ENCODE measurements around the gene FHIT.

Gene FHIT

GRCh38 chr3:60867200-60867599 lies 384.1 kb downstream of the FHIT start:
- no peak for DNase-seq (ENCODE audit: low read depth in 2 of 3, low spot score in 1 of 3)

DNA sequence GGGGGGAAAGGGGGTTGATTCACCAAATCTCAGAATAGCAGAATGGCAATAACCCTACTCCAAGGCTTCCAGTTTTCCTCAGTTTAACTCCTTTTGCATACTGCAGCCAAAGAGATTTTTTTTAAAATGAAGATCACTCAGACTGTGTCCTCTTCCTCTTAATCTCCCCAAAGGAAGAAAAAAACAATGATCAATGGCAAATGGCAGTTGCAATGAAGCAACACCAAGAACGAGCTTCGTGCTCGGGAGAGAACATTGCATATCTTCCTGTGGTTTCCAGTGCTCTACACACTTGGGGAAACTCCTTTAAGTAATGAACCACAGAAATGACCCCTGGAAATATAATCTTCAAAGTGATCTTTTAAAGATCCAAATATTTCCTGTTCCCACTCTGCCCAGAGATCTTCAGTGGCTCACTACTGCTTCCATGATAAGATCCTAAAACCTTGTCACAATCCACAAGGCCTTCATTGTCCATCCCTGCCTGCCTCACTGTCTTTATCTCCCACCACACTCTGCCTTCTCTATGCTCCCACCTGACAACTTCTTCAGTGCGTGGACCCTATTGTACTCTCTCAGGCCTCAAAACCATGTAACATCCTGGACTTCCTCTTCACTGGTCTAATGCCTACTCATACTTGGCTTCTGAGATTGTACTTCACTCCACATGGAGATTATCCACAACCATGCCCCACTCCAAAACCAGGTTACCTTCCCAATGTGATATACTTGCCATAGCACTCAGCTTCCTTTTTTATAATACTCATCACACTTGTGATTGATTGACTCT lies 394.8 kb downstream of the FHIT start:
- no peak for DNase-seq (ENCODE audit: low read depth in 2 of 3, low spot score in 1 of 3)

DNA sequence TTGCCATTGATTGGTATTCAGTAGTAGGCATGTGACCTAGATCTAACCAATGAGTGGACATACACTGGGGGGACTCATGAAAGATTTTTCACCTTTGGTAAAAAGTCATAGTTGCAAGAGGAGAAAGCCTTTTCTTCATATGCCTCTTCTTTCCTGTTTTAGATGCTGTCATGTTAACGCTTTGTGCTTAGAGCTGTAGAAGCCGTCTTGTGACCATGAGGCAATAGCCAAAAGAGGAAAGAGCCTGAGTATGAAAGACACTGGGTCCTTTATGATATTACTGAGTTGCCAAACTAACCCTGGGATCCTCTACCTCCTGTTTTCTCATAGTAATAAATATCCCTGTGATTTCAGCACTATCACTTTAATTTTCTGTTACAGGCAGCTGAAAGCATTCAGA lies 396.0 kb downstream of the FHIT start:
- DNase-seq (ENCODE audit: low read depth in 2 of 3, low spot score in 1 of 3): no peak

DNA sequence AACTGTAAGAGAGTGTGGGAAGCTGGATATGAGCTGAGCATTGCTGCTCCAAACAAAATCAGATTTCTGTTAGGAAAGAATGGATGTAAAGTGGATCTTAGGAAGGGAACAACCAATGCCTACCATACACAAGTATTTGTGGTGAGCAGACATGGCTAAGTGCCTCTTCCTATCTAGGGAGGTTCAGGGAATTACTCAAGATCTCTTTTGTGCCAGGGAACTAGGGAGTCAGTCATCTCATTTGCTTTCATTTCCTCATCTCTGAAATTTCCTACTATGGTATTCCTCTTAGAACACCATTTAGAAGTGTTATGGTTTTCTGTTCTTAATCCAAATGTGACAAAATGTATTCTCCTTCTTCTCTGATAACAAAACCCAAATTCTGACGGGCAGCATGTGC lies 396.5 kb downstream of the FHIT start:
- no peak for DNase-seq (ENCODE audit: low read depth in 2 of 3, low spot score in 1 of 3)

GRCh38 chr3:60847791-60848190 lies 403.5 kb downstream of the FHIT start:
- no peak for DNase-seq (ENCODE audit: low read depth in 2 of 3, low spot score in 1 of 3)

- DNase-seq (ENCODE audit: low read depth in 2 of 3, low spot score in 1 of 3): no peak
Measured at GRCh38 chr3:60844256-60844655, 407.0 kb downstream of the FHIT start.

DNA sequence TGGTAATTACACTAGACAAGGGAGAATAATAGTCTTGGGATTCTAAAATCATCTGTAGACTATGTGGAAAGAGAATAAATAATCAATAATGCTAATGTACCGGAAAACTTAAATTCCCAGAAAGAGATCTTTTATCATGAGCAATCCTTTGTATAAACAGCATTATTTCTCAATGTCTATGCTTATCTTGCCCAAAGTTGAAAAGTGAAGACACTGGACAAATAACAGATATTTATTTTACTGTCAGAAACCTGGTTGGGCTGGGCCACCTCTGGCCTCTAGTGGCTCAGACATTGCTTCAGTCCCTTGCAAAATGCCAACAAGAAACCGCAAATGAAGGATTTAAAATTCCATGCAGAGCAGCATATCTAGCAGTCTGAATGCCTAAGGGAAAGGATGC lies 409.9 kb downstream of the FHIT start:
- DNase-seq (ENCODE audit: low read depth in 2 of 3, low spot score in 1 of 3): no peak

DNA sequence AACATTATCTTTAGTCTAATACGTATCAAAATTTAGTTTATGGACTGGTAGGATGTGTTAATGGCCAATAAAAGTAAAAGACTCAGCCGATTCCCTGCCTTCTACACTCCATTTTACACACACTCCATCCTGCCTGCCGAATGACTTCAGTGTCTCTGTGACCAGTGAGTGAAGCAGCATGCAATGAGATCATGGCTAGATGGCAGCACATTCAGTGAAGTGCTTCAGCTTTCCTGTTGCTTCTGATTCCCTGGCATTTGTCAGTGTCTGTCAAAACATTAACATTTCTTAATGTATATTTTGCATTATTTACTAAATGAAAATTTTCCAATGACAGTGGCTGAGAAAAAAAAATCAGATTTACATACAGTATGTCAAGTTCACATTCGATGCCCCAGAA lies 412.0 kb downstream of the FHIT start:
- DNase-seq (ENCODE audit: low read depth in 2 of 3, low spot score in 1 of 3): no peak

- no peak for DNase-seq (ENCODE audit: low read depth in 2 of 3, low spot score in 1 of 3)
Measured at GRCh38 chr3:60835796-60836195, 415.5 kb downstream of the FHIT start.

DNA sequence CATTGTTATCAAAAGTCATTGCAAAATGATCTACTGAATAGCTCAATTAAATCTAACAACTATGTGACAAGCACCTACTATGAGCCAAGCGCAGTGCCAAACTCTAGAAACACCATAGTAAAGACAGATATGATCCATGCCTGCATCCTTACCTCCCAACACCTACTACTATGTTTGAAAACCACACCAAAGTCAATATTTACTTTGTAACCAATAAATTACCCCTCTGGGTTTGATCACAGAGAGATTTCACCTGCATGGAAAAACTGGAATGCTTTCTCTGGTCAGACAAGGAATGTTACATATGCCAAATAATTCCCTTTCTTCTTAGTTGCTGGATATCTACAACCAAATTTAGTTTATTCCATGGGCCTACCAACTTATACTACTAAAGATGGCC lies 422.2 kb downstream of the FHIT start:
- DNase-seq (ENCODE audit: low read depth in 2 of 3, low spot score in 1 of 3): no peak

DNA sequence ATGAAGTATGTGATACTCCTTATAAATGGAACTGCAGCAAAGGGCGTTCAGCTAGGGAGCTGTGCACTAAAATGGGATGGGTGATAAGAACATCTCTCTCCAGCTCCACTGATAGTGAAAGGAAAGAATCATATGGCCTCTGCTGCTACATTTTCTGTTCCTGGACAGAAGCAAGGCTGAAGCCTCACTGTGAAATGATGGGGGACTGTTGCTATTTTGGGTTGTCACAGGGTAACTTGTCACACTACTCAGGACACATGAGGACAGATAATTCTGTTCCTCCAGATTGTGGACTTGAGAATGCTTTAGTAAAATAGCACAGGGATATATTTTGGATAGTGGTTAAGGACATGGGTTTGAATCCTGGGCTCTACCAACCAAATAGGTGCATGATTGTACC lies 423.6 kb downstream of the FHIT start:
- DNase-seq (ENCODE audit: low read depth in 2 of 3, low spot score in 1 of 3): no peak

GRCh38 chr3:60826511-60826910 lies 424.7 kb downstream of the FHIT start:
- DNase-seq (ENCODE audit: low read depth in 2 of 3, low spot score in 1 of 3): no peak

- no peak for DNase-seq (ENCODE audit: low read depth in 2 of 3, low spot score in 1 of 3)
Measured at GRCh38 chr3:60812502-60812901, 438.8 kb downstream of the FHIT start.

GRCh38 chr3:60810881-60811280 lies 440.4 kb downstream of the FHIT start:
- no peak for DNase-seq (ENCODE audit: low read depth in 2 of 3, low spot score in 1 of 3)

GRCh38 chr3:60809857-60810610 lies 441.2 kb downstream of the FHIT start:
- no peak for DNase-seq (ENCODE audit: low read depth in 2 of 3, low spot score in 1 of 3)

GRCh38 chr3:60803216-60804173 lies 447.8 kb downstream of the FHIT start:
- DNase-seq (ENCODE audit: low read depth in 2 of 3, low spot score in 1 of 3): no peak

- no peak for DNase-seq (ENCODE audit: low read depth in 2 of 3, low spot score in 1 of 3)
Measured at GRCh38 chr3:60801307-60801706, 449.9 kb downstream of the FHIT start.

DNA sequence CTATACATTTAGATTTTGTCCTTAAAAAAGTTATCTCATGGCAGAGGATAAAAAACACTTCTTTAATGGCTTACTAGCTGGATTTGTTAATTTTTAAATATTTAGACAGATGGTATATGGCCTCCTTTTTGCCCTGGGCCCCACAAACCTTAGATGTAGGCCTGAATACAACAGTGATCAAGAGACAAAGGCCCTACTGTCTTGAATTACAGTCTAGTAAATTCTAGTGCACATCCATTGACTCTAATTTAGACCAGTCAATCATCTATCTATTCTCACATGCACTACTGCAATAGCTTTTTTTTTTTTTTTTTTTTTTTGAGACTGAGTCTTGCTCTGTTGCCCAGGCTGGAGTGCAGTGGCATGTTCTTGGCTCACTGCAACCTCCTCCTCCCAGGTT lies 452.8 kb downstream of the FHIT start:
- no peak for DNase-seq (ENCODE audit: low read depth in 2 of 3, low spot score in 1 of 3)

DNA sequence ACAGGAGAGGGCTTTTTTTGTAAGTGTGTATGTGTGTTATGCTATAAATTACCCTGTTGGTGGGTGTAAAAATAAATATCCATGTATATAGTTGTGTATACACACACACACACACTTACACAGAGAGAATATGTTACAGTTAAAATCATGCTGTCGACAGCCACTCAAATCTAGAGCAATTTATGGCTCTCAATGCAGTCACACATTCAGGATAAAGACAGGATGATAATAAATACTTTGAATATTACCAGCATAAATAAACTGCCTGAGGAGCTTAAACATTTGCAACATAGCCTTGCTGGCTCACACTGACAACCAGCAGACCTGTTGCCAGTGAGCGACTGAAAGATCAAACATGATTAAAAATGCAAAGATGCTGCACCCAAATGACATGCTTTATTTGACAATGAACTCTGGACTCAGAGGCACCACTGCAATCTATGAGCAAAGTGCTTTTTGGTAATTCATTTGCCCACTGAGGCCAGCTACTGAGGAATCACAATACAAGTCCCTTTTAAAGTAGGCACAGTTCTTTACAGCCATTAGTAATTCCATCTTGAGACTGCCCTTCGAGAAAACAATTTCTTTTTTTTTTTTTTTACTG lies 458.9 kb downstream of the FHIT start:
- DNase-seq (ENCODE audit: low read depth in 2 of 3, low spot score in 1 of 3): no peak

DNA sequence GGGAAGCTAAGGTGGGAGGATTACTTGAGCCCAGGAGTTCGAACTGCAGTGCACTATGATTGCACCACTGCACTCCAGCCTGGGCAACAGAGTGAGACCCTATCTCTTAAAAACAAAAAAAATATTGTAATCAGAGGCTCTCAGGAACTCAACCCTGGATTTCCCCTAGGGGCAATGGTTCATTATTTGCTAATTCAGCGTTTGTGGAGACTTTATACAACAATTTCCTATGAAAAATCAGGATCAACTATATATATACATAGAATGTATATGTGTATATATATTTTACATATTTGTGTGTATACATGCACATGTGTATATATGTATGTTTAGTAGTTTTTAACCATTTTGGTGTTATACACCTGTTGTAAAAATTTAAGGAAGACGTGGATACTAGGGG lies 463.1 kb downstream of the FHIT start:
- DNase-seq (ENCODE audit: low read depth in 2 of 3, low spot score in 1 of 3): no peak

DNA sequence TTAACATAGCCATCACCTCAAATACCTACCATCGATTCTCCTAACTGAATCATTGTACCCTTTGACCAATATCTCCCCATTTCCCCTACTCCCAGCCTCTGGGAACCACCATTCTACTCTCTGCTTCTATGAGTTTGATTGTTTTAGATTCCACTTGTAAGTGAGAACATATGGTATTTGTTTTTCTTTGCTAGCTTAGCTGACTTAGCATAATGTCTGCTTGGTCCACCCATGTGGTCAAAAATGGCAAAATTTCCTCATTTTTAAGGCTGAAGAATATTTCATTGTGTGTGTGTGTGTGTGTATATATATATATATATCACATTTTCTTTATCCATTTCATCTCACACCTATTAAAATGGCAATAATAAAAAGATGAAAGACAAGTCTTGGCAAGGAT lies 469.3 kb downstream of the FHIT start:
- no peak for DNase-seq (ENCODE audit: low read depth in 2 of 3, low spot score in 1 of 3)

Measured in stimulated activated CD4-positive, alpha-beta T cell treated with anti-CD3 and anti-CD28 coated beads, Interleukin-12 subunit alpha, Interleukin-12 subunit beta, amount 100 ng/mL, for 48 hours (primary cell).